ENCODE results near the gene TNF. TPM values are rescaled to one million over a fixed set of nuclear protein-coding genes. Genes with fewer than 3 reads are reported as not detected.

Gene TNF
- total RNA-seq, 2 donors from 2014 or later, result 52.0 to 250 TPM

DNA sequence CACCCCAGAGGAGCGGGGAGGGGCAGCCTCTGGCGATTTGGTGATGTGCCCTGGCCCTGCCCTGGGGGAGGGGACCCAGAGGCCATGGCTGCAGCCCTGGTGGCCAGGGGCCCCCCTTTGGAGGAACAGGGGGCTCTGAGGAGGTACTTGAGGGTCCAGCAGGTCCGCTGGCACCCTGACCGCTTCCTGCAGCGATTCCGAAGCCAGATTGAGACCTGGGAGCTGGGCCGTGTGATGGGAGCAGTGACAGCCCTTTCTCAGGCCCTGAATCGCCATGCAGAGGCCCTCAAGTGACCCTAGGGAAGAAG, 17.1 kb upstream of the TNF start:
- no peak for DNase-seq (ENCODE audit: low spot score in 2 of 2)
- H3K27ac Mint-ChIP-seq, result peak overlapping the region; percentile 20 to 85
- H3K36me3 Mint-ChIP-seq, result peaks cover 9 to 20% of the 10 kb centered on the region in 2 donors
- no peak for ATAC-seq
- H3K9me3 Mint-ChIP-seq, result peaks cover 0 to 7% of the 10 kb centered on the region in 2 donors

DNA sequence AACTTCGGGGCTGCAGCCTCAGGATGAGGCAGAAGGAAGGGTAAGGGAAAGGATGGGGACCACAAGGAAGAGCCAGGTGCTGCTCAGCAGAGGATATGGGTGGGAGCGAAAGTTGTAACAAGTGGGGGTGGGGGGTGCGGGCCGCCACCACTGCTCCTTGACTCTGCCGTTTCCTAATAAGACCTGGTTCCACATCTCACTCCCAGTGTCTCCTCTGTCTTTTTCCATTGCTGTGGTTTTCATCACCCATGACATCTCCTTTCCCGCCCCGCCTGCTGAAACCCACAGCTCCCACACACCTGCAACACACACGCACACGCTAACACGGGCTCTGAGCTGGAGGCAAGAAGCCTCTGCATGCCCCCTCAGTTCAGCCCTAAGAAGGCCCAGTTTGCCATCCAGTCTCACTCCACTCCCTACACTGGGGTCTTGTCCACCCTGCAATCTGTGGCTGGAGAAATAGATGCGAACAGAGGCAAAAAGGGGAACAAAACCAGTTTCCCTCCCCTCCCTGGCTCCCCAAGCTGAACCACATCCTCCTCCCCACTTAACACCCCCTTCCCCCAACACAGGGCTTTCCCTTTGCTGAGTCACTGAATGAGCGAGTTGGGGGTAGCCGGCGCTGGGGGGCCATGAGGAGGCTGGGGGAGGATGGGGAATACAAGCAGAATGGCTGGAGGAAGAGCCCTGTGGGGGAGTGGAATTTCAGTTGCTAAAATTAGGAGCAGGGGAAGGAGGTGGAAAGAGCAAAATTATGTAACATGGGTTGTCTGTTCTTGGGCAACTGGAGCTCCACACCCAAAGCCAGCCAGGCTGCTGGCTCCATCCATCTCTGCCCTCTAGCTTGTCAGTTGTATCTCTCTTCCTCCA, 16.5 kb upstream of the TNF start:
- Mint-ChIP-seq H3K36me3 (peaks cover 13 to 22% of the 10 kb centered on the region in 2 donors), H3K9me3 (peaks cover 0 to 7% of the 10 kb centered on the region in 2 donors), H3K27ac (peak overlapping the region; percentile 85 to 90)
- peak; percentile 61 to 64 for ATAC-seq
- peak in 1 of 2 donors; percentile 82 for DNase-seq (ENCODE audit: low spot score in 2 of 2)

DNA sequence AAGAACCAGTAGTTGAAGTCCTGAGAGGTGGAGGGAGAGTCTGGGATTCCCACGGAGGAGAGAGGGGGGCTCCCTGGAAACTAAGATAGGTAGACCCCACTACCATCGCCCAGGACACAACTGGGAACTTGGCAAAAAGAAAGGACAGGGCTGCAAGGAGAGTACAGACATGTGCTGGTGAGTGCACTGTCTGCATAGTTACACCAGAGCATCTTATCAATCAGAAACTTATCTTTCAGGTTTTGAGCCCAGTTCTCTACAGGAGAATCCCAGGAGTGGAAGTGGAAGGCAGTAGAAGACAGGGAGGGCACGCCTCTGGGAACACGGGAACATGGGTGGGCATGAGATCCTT, 15.8 kb upstream of the TNF start:
- DNase-seq (ENCODE audit: low spot score in 2 of 2) (no peak), ATAC-seq (peak; percentile 4 to 41)
- Mint-ChIP-seq H3K27ac (peak overlapping the region; percentile 85 to 90), H3K36me3 (peaks cover 16 to 25% of the 10 kb centered on the region in 2 donors), H3K9me3 (peaks cover 0 to 7% of the 10 kb centered on the region in 2 donors)

DNA sequence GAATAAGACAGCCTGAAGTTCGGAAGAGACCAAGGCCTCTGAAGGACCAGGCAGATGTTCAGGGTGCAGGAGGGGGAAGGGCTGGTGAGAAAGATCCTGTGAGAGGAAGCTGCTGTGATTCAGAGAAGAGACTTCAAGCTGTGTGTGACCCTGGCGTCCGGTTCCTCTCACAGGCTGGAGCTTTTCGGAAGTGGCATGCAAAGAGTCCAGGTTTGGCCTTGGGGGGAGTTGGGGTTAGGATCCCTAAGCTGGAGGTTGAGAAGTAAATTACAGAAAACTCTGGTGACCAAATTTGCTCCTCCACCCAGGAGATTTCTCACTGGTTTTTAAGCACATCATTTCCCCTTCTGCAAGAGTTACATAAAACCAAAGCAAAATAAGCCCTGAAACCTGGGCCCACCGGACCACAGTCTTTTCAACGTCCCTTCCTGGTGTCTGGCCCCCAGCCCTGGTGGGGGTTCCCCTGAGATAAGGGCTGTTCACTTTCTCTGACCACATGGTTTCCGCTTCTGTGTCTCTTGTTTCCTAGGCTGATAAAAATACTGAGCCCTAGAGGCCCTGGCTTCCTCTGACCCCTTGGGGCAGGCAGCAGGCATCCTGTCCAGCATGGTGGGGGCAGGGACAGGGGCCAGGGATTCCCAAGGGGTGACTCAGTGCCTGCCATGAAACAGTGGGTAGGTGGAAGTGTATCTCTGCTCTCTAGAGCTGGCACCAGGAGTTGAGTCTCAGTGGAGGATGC, 15.2 kb upstream of the TNF start:
- Mint-ChIP-seq H3K27ac (peak overlapping the region; percentile 85 to 90), H3K9me3 (peaks cover 0 to 7% of the 10 kb centered on the region in 2 donors), H3K36me3 (peaks cover 21 to 30% of the 10 kb centered on the region in 2 donors)
- DNase-seq (ENCODE audit: low spot score in 2 of 2) (peak in 1 of 2 donors; percentile 78), ATAC-seq (peak; percentile 62 to 69)

DNA sequence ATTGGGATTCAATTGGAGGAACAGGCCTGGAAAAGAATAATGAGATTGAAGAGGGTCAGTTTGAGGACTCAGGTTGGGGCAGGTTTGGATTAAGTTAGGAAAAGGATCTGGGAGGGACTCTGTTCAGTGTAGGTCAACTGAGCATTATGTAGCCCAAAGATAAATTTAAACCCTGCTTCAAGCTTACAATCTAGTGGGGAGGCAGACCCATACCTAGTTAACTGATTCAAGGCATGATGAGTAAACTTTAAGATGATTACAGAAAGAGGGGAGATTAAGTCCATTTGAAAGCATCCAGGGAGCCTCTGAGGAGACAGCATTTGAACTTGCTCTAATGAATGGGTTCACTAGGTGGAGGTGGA, 14.7 kb upstream of the TNF start:
- H3K27ac Mint-ChIP-seq, result peak overlapping the region; percentile 85 to 90
- DNase-seq (ENCODE audit: low spot score in 2 of 2) (no peak), ATAC-seq (no peak)
- peaks cover 0 to 7% of the 10 kb centered on the region in 2 donors for H3K9me3 Mint-ChIP-seq
- H3K36me3 Mint-ChIP-seq, result peaks cover 22 to 31% of the 10 kb centered on the region in 2 donors

DNA sequence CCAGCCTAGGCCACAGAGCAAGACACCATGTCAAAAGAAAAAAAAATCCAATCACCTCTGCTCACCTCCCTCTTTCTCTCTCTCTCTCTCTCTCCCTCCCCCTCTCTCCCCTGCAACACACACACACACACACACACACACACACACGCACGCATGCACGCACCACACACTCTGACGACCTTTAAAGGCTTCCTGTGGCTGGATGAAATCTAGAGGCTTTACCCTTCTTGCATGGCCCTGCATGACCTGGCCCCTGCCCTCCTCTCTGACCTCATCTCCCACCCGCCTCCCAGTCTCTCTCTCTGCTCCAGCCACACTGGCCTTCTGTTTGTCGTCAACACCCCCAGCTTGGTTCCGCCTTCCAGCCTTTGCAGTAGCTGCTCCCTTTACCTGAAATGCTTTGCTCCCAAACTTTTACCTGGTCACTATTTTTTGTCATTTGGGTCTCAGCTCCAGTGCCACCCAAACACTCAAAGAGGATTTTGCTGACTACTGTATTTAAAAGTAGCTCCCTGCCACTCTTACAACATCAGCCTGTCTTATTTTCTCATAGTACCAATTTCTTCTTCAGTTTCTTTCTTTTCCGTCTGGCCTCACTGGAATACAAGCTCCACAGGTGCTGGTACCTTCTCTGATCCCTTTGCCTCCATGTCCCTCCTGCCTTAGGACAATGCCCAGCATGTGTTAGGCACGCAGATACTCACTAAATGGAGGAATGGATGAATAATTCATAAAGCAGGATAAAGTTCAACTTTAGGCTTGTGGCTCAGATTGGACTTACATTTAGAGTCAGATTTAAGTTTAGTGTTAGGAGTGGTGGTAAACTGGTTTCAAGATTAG, 7.6 kb upstream of the TNF start:
- H3K36me3 Mint-ChIP-seq, result peaks cover 15 to 19% of the 10 kb centered on the region in 2 donors
- H3K9me3 Mint-ChIP-seq, result no peaks in the 10 kb centered on the region
- H3K27ac Mint-ChIP-seq, result peak overlapping the region; percentile 56 to 88
- peak in 1 of 2 donors; percentile 70 for DNase-seq (ENCODE audit: low spot score in 2 of 2)
- peak; percentile 38 to 41 for ATAC-seq

DNA sequence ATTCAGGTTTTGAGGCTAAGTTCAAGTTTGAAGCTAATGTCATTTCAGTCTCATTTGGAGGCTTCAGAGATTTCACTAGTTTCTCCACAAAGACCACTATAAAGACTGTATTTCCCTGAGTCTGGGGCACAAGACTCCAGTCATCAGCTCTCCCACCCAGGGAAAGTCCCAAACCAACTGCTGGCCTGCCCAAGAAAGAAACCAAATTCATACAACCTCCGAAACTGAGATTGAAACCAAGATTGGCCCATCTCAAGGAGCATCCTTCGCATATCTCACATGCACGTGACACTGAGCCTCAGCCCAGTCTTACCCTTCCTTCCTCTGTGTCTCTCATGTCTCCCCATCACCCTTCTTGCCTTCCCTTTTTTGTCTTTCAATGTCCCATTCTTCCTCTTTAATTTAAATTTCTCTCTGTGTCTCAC, 6.8 kb upstream of the TNF start:
- ATAC-seq, result peak; percentile 68 to 74

DNA sequence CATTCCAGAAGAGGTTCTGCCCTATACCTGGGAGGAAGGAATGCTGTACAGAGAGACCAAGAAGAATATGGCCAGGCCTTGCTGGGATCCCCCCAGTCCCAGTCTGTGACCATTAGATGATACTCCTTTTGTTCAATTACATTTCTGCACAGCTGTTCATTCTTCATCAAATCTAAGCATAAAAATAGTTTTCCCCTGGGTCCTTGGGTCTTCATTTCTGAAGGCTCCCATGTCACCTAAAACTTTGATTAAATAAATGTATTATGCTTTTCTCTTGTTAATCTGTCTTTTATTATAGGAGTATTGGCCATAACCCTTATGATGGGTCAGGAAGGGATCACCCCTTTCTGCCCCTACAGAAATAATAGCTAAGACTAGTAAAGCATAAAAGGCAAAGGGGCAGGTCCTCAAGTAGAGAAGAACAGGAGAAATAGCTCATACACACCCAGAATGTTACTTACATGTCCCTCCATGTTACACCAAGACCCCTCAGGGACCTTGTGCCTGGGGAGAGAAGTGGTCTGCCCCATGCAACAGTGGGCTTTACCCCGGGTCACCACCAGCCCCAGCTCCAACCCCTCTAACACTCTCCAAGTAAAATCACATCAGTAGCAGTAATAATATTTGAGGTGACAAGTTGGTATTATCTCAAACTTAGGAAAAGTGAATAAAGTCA, 5.4 kb upstream of the TNF start:
- Mint-ChIP-seq H3K36me3 (peaks cover 16 to 26% of the 10 kb centered on the region in 2 donors), H3K9me3 (no peaks in the 10 kb centered on the region), H3K27ac (peak overlapping the region in 1 of 2 donors; percentile 3)
- ATAC-seq (no peak), DNase-seq (ENCODE audit: low spot score in 2 of 2) (no peak)

More for the DNA sequence above, 6.8 kb upstream of the TNF start:
- Mint-ChIP-seq H3K9me3 (no peaks in the 10 kb centered on the region), H3K27ac (peak overlapping the region; percentile 56 to 88), H3K36me3 (peaks cover 23 to 27% of the 10 kb centered on the region in 2 donors)
- DNase-seq (ENCODE audit: low spot score in 2 of 2), result peak; percentile 67 to 85

DNA sequence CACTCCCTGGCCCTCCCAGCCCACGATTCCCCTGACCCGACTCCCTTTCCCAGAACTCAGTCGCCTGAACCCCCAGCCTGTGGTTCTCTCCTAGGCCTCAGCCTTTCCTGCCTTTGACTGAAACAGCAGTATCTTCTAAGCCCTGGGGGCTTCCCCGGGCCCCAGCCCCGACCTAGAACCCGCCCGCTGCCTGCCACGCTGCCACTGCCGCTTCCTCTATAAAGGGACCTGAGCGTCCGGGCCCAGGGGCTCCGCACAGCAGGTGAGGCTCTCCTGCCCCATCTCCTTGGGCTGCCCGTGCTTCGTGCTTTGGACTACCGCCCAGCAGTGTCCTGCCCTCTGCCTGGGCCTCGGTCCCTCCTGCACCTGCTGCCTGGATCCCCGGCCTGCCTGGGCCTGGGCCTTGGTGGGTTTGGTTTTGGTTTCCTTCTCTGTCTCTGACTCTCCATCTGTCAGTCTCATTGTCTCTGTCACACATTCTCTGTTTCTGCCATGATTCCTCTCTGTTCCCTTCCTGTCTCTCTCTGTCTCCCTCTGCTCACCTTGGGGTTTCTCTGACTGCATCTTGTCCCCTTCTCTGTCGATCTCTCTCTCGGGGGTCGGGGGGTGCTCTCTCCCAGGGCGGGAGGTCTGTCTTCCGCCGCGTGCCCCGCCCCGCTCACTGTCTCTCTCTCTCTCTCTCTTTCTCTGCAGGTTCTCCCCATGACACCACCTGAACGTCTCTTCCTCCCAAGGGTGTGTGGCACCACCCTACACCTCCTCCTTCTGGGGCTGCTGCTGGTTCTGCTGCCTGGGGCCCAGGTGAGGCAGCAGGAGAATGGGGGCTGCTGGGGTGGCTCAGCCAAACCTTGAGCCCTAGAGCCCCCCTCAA, 3.1 kb upstream of the TNF start, which contains the start of gene LTA:
Gene LTA (plus strand): TSS at position 249 of the 871 bp plus-strand sequence. CDS start 454 bp downstream, at position 703.
- ATAC-seq (peak; percentile 44 to 57), DNase-seq (ENCODE audit: low spot score in 2 of 2) (peak; percentile 71 to 87)
- Mint-ChIP-seq H3K27ac (peak within 1 kb of the TSS; percentile 93 to 98), H3K9me3 (no peaks in the 10 kb centered on the region), H3K36me3 (peaks cover 34 to 45% of the 10 kb centered on the region in 2 donors)

DNA sequence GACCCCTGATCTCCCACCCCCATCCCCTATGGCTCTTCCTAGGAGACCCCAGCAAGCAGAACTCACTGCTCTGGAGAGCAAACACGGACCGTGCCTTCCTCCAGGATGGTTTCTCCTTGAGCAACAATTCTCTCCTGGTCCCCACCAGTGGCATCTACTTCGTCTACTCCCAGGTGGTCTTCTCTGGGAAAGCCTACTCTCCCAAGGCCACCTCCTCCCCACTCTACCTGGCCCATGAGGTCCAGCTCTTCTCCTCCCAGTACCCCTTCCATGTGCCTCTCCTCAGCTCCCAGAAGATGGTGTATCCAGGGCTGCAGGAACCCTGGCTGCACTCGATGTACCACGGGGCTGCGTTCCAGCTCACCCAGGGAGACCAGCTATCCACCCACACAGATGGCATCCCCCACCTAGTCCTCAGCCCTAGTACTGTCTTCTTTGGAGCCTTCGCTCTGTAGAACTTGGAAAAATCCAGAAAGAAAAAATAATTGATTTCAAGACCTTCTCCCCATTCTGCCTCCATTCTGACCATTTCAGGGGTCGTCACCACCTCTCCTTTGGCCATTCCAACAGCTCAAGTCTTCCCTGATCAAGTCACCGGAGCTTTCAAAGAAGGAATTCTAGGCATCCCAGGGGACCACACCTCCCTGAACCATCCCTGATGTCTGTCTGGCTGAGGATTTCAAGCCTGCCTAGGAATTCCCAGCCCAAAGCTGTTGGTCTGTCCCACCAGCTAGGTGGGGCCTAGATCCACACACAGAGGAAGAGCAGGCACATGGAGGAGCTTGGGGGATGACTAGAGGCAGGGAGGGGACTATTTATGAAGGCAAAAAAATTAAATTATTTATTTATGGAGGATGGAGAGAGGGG, 1.9 kb upstream of the TNF start:
- Mint-ChIP-seq H3K27ac (peak overlapping the region; percentile 93 to 98), H3K36me3 (peaks cover 44 to 54% of the 10 kb centered on the region in 2 donors), H3K9me3 (no peaks in the 10 kb centered on the region)
- ATAC-seq, result no peak
- DNase-seq (ENCODE audit: low spot score in 2 of 2), result no peak

DNA sequence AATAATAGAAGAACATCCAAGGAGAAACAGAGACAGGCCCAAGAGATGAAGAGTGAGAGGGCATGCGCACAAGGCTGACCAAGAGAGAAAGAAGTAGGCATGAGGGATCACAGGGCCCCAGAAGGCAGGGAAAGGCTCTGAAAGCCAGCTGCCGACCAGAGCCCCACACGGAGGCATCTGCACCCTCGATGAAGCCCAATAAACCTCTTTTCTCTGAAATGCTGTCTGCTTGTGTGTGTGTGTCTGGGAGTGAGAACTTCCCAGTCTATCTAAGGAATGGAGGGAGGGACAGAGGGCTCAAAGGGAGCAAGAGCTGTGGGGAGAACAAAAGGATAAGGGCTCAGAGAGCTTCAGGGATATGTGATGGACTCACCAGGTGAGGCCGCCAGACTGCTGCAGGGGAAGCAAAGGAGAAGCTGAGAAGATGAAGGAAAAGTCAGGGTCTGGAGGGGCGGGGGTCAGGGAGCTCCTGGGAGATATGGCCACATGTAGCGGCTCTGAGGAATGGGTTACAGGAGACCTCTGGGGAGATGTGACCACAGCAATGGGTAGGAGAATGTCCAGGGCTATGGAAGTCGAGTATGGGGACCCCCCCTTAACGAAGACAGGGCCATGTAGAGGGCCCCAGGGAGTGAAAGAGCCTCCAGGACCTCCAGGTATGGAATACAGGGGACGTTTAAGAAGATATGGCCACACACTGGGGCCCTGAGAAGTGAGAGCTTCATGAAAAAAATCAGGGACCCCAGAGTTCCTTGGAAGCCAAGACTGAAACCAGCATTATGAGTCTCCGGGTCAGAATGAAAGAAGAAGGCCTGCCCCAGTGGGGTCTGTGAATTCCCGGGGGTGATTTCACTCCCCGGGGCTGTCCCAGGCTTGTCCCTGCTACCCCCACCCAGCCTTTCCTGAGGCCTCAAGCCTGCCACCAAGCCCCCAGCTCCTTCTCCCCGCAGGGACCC, 981 bp upstream of the TNF start:
- Mint-ChIP-seq H3K9me3 (no peaks in the 10 kb centered on the region), H3K27ac (peak overlapping the region; percentile 93 to 98), H3K36me3 (peaks cover 48 to 63% of the 10 kb centered on the region in 2 donors)
- peak in 1 of 2 donors; percentile 78 for DNase-seq (ENCODE audit: low spot score in 2 of 2)
- ATAC-seq, result peak in 1 of 2 donors; percentile 15

DNA sequence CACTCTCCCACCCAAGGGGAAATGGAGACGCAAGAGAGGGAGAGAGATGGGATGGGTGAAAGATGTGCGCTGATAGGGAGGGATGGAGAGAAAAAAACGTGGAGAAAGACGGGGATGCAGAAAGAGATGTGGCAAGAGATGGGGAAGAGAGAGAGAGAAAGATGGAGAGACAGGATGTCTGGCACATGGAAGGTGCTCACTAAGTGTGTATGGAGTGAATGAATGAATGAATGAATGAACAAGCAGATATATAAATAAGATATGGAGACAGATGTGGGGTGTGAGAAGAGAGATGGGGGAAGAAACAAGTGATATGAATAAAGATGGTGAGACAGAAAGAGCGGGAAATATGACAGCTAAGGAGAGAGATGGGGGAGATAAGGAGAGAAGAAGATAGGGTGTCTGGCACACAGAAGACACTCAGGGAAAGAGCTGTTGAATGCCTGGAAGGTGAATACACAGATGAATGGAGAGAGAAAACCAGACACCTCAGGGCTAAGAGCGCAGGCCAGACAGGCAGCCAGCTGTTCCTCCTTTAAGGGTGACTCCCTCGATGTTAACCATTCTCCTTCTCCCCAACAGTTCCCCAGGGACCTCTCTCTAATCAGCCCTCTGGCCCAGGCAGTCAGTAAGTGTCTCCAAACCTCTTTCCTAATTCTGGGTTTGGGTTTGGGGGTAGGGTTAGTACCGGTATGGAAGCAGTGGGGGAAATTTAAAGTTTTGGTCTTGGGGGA, 754 bp downstream of the TNF start:
- DNase-seq (ENCODE audit: low spot score in 2 of 2) (no peak), ATAC-seq (no peak)
- Mint-ChIP-seq H3K36me3 (peaks cover 58 to 79% of the 10 kb centered on the region in 2 donors), H3K9me3 (no peaks in the 10 kb centered on the region), H3K27ac (peak overlapping the region; percentile 93 to 98)

Measured in activated naive CD4-positive, alpha-beta T cell treated with anti-CD3 and anti-CD28 coated beads, Interleukin-2, amount 50 U/mL, for 72 hours (primary cell).